Testis (tissue), 3 donors: ENCODE results near the gene CERKL. TPM values are rescaled to one million over a fixed set of nuclear protein-coding genes. Genes with fewer than 3 reads are reported as not detected.

Source experiments
- DNase-seq: peaks from one replicate; pipeline ENCODE4 v3.0.0-alpha.2; 2019
- H3K27ac ChIP-seq, 2 donors: fragments of 200-600 bp; sonication (generic); one replicate each; pipeline ENCODE4 v1.5.1; 2019
- H3K27me3 ChIP-seq: fragments of 200-600 bp; sonication (generic); one replicate; pipeline ENCODE4 v1.5.1; 2019
- H3K36me3 ChIP-seq: fragments of 200-600 bp; sonication (generic); one replicate; pipeline ENCODE4 v1.5.1; 2017; ENCODE audit warnings: low read depth; ENCODE audit errors: missing control alignments
- H3K4me1 ChIP-seq: fragments of 200-600 bp; sonication (generic); one replicate; pipeline ENCODE4 v1.5.1; 2019
- H3K4me3 ChIP-seq, 2 donors: fragments of 200-600 bp; sonication (generic); one replicate each; pipeline ENCODE4 v1.5.1; 2017 to 2019
- H3K9me3 ChIP-seq: fragments of 200-600 bp; sonication (generic); one replicate; pipeline ENCODE4 v1.5.1; 2017
- CTCF ChIP-seq, 3 experiments: fragments of 450-650 bp in 2 of 3; fragments of 200-600 bp in 1 of 3; sonication (generic) in 1 of 3; IDR thresholded peaks; one replicate each; pipeline ENCODE4 v1.5.1; 2016 to 2019; ENCODE audit warnings: antibody characterized with exemption in 3 of 3, mild to moderate bottlenecking in 2 of 3, moderate library complexity in 1 of 3
- POLR2A ChIP-seq: fragments of 450-650 bp; IDR thresholded peaks from one replicate; pipeline ENCODE4 v1.6.1; 2017; ENCODE audit warnings: antibody characterized with exemption, mild to moderate bottlenecking, moderate library complexity
- WGBS, 2 donors: methylation state at CpG; one replicate each; pipeline ENCODE4 v1.1.5; 2018; 5-methylcytosine and 5-hydroxymethylcytosine counted together
- intact Hi-C: fragments of 100-400 bp; cut with DNase I; formaldehyde crosslinking; loops from one replicate; pipeline ENCODE4 v1.15.1; 2023; ENCODE audit warnings: low total_unique reads
- polyA plus RNA-seq: library from polyadenylated mRNA; stranded (reverse); fragments of 350-450 nt; fragmentation: Illumina TruSeq; extraction: RNeasy Lipid Tissue Mini Kit (QIAGEN cat#74804); gene quantifications from one replicate; pipeline ENCODE4 v1.2.3, GENCODE V29; 2014; ENCODE audit warnings: low read depth, low replicate concordance; ENCODE audit not compliant: insufficient read depth
- total RNA-seq, 2 donors: library from RNA; depleted of rRNA; stranded (reverse); fragments of >200 nt; gene quantifications; one replicate each; pipeline ENCODE4 v1.2.3, GENCODE V29; 2016

CERKL gene
- total and polyA plus RNA-seq, 3 donors from 2014 or later, result 0.62 to 2.2 (median 2.1) TPM

- TF ChIP-seq CTCF (IDR thresholded peaks at IDR 0.05), result no peak
- no peak for TF ChIP-seq POLR2A
- Histone ChIP-seq H3K36me3 (no peaks in the 10 kb centered on the region), H3K4me3 (no peak overlapping the region), H3K9me3 (no peaks in the 10 kb centered on the region), H3K27ac (no peak overlapping the region), H3K4me1 (no peaks in the 10 kb centered on the region), H3K27me3 (no peaks in the 10 kb centered on the region)
- WGBS, 2 donors, result 62 to 77% methylated on average over 1 of the region's 1 CpG
- no peak for DNase-seq
- intact Hi-C loops, result no loop called here
These were observed 40.2 kb downstream of the CERKL start for GRCh38 chr2:181616715-181617114.

- DNase-seq, result no peak
- TF ChIP-seq POLR2A (no peak), CTCF (IDR thresholded peaks at IDR 0.05) (no peak)
- no peaks in the 10 kb centered on the region for H3K36me3 ChIP-seq
- H3K27ac ChIP-seq, result no peak overlapping the region
- no peaks in the 10 kb centered on the region for H3K4me1 ChIP-seq
- 74 to 75% methylated on average over 7 of the region's 7 CpGs for WGBS, 2 donors
- no peaks in the 10 kb centered on the region for H3K27me3 ChIP-seq
- H3K4me3 ChIP-seq, result no peak overlapping the region
- no peaks in the 10 kb centered on the region for H3K9me3 ChIP-seq
- intact Hi-C loops, result no loop called here
These were observed 41.8 kb downstream of the CERKL start for GRCh38 chr2:181614874-181615638.

- TF ChIP-seq CTCF (IDR thresholded peaks at IDR 0.05) (no peak), POLR2A (no peak)
- WGBS, 2 donors, result 65 to 78% methylated on average over 2 of the region's 2 CpGs
- intact Hi-C loops, result no loop called here
These were observed 43.7 kb downstream of the CERKL start for GRCh38 chr2:181613241-181613640.

GRCh38 chr2:181607629-181608590, 49.0 kb downstream of the CERKL start:
- H3K4me1 ChIP-seq, result no peaks in the 10 kb centered on the region
- WGBS, 2 donors, result 81 to 86% methylated on average over 4 of the region's 4 CpGs
- H3K9me3 ChIP-seq, result no peaks in the 10 kb centered on the region
- H3K27me3 ChIP-seq, result no peaks in the 10 kb centered on the region
- no peak overlapping the region for H3K4me3 ChIP-seq
- no peak for DNase-seq
- H3K36me3 ChIP-seq, result no peaks in the 10 kb centered on the region
- H3K27ac ChIP-seq, result no peak overlapping the region
- intact Hi-C loops, result no loop called here
- TF ChIP-seq CTCF (IDR thresholded peaks at IDR 0.05) (no peak), POLR2A (no peak)

More at GRCh38 chr2:181613241-181613640, 43.7 kb downstream of the CERKL start:
- Histone ChIP-seq H3K27ac (no peak overlapping the region), H3K9me3 (no peaks in the 10 kb centered on the region), H3K27me3 (no peaks in the 10 kb centered on the region), H3K36me3 (no peaks in the 10 kb centered on the region), H3K4me3 (no peak overlapping the region), H3K4me1 (no peaks in the 10 kb centered on the region)
- DNase-seq, result no peak
